ENCODE measurements around the gene ZNF688. TPM values are rescaled to one million over a fixed set of nuclear protein-coding genes. Genes with fewer than 3 reads are reported as not detected.

ZNF688 gene
- total and polyA plus RNA-seq, 2 of the 8 experiments (the other 6 are each of a cell fraction or from before 2014, with no cell fraction given) = 2.7 to 3.5 TPM

- DNase-seq (ENCODE audit: low read depth in 1 of 2, low spot score in 2 of 2) = peak in 1 of 2 experiments; percentile 46
These were observed 36.3 kb downstream of the ZNF688 start for GRCh38 chr16:30535106-30535776.

More at GRCh38 chr16:30535106-30535776, 36.3 kb downstream of the ZNF688 start:
- peaks cover 0 to 5% of the 10 kb centered on the region in 2 experiments for H4K20me1 ChIP-seq (replicated peaks in 1 of 2; ENCODE audit: control insufficient read depth in 1 of 2, insufficient read depth in 2 of 2, low read length in 2 of 2)
- no peaks in the 10 kb centered on the region for H3K27me3 ChIP-seq (replicated peaks in 1 of 4; ENCODE audit: control insufficient read depth in 3 of 4, extremely low read depth in 1 of 4, insufficient read depth in 3 of 4, low read length in 3 of 4)
- H3K9ac ChIP-seq (replicated peaks in 1 of 4; ENCODE audit: extremely low read depth in 1 of 4, low read depth in 3 of 4, low read length in 3 of 4) = peak overlapping the region; percentile 67 to 94 (median 88)
- peak overlapping the region; percentile 84 for H4K5ac ChIP-seq (ENCODE audit: insufficient read length, low read depth, low read length)
- no peak overlapping the region for H2AFZ ChIP-seq (ENCODE audit: low read length)
- POLR2A ChIA-PET (ENCODE audit: partially characterized antibody) = interaction anchor here (0.6 to 5.3 kb wide), 31 partner anchors 9 to 180 kb away, joined by 3 to 121 read pairs (median 5); partner anchors contain the start of genes CD2BP2, DCTPP1, SEPHS2 and ZNF688
- H3K23ac ChIP-seq (ENCODE audit: insufficient read length) = no peak overlapping the region
- H4K8ac ChIP-seq (ENCODE audit: extremely low read depth, insufficient read depth, low read length) = peak overlapping the region; percentile 63; the same call in 1 of the 2 replicates
- H2AK5ac ChIP-seq (ENCODE audit: low read depth, low read length) = peak overlapping the region; percentile 11
- 3% methylated on average over 18 of the region's 18 CpGs; no CpG with 5 or more reads in 1 of the 2 experiments for WGBS, 2 experiments (ENCODE audit: extremely low coverage in 1 of 2, insufficient coverage in 1 of 2, insufficient read length in 1 of 2, insufficient replicate concordance in 2 of 2, low coverage in 1 of 2, low lambda C conversion rate in 2 of 2, missing lambda C conversion rate in 1 of 2)
- H3K4me2 ChIP-seq (ENCODE audit: insufficient read depth in 1 of 2, low read depth in 2 of 2, low read length in 2 of 2) = peak overlapping the region; percentile 58 to 86
- H3K9me3 ChIP-seq (ENCODE audit: insufficient read depth in 2 of 2, low read depth in 1 of 2, low read length in 1 of 2) = no peaks in the 10 kb centered on the region
- peak overlapping the region; percentile 73 for H3K18ac ChIP-seq (ENCODE audit: extremely low read depth, low read length)
- peak overlapping the region; percentile 61 to 85 (median 70) for H3K4me3 ChIP-seq (ENCODE audit: extremely low read depth in 1 of 4, insufficient read depth in 2 of 4, low read depth in 3 of 4, low read length in 4 of 4)
- peak overlapping the region; percentile 94 for H2BK5ac ChIP-seq (ENCODE audit: low read depth, low read length)
- H3K4ac ChIP-seq (replicated peaks; ENCODE audit: insufficient read length, low read depth, low read length) = peak overlapping the region; percentile 28
- peaks cover 0 to 8% (median 2%) of the 10 kb centered on the region in 4 experiments; a peak in 2 of 8 replicates for H3K36me3 ChIP-seq (ENCODE audit: control insufficient read depth in 2 of 4, insufficient read depth in 4 of 4, low read length in 3 of 4)
- peaks cover 0 to 4% of the 10 kb centered on the region in 2 experiments; a peak in 1 of 4 replicates for H3K79me2 ChIP-seq (ENCODE audit: control insufficient read depth in 1 of 2, insufficient read depth in 2 of 2, low read length in 2 of 2)
- no peak for FAIRE-seq
- H2BK120ac ChIP-seq (replicated peaks; ENCODE audit: low read depth, low read length) = peak overlapping the region; percentile 17
- H3K79me1 ChIP-seq (ENCODE audit: low read depth, low read length) = peaks cover 2% of the 10 kb centered on the region
- no peak overlapping the region for H2BK15ac ChIP-seq (ENCODE audit: low read length)
- peak overlapping the region; percentile 81 for H4K91ac ChIP-seq (replicated peaks; ENCODE audit: insufficient read length, low read length)
- TF ChIP-seq SP2 (IDR thresholded peaks at IDR 0.05; ENCODE audit: low read length) (no peak), POLR2A (IDR thresholded peaks at IDR 0.05; ENCODE audit: control extremely low read depth in 1 of 2, low read depth in 2 of 2, low read length in 2 of 2) (peak; percentile 36 to 61; a peak in 2 of 3 replicates), SAP30 (IDR thresholded peaks at IDR 0.05; ENCODE audit: insufficient read depth, insufficient replicate concordance, low read length) (peak; percentile 70), SP4 (IDR thresholded peaks at IDR 0.05; ENCODE audit: low read length) (0 out of 2 replicates have a peak, but pooled peaks have one; percentile 41), ASH2L (IDR thresholded peaks at IDR 0.05; ENCODE audit: low read length) (peak; percentile 2), GTF2F1 (IDR thresholded peaks at IDR 0.05; ENCODE audit: borderline replicate concordance, low read depth, low read length) (0 out of 2 replicates have a peak, but pooled peaks have one; percentile 37)
- peak overlapping the region; percentile 94 for H3K27ac ChIP-seq (ENCODE audit: low read depth, low read length)
- H3K4me1 ChIP-seq (replicated peaks in 1 of 4; ENCODE audit: control insufficient read depth in 3 of 4, insufficient read depth in 4 of 4, low read length in 3 of 4) = peaks cover 0 to 8% (median 3%) of the 10 kb centered on the region in 4 experiments; a peak in 3 of 7 replicates
- H3K14ac ChIP-seq (ENCODE audit: insufficient read length) = no peak overlapping the region
- H3K56ac ChIP-seq (replicated peaks; ENCODE audit: insufficient read length, low read depth, low read length) = peak overlapping the region; percentile 88
- peak overlapping the region; percentile 85 for H2BK12ac ChIP-seq (ENCODE audit: low read depth, low read length)
- no peak overlapping the region for H2BK20ac ChIP-seq (ENCODE audit: low read length)
- peaks cover 7% of the 10 kb centered on the region for H3K23me2 ChIP-seq (ENCODE audit: low read depth, low read length)
- CTCF ChIA-PET (ENCODE audit: partially characterized antibody) = interaction anchor here (0.6 to 4.4 kb wide), 30 partner anchors 10 to 1591 kb away, joined by 3 to 28 read pairs (median 5); partner anchors contain the start of genes DCTPP1 and ZNF764

Measured in H1 (cell line).